ENCODE measurements around the gene TCF12. TPM values are rescaled to one million over a fixed set of nuclear protein-coding genes. Genes with fewer than 3 reads are reported as not detected.
A peak's percentile ranks its signal among the peaks of the same experiment; 100 is the strongest.

The TCF12 gene
- polyA plus RNA-seq, 1 donor: 69.4 TPM

DNA sequence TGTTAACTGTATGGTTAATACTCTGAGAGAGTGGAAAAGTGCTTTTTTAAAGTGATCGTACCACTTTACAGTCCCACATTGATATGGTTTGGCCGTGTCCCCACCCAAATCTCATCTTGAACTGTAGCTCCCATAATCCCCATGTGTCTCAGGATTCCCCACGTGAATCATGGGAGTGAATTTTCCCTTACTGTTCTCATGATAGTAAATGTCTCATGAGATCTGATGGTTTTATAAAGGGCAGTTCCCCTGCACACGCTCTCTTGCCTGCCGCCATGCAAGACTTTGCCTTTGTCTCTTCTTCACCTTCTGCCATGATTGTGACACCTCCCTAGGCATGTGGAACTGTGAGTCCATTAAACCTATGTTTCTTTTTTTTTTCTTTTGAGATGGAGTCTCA is 109.2 kb downstream of the TCF12 start:
- Histone ChIP-seq H3K27ac (ENCODE audit: low read length) (no peak overlapping the region), H3K27me3 (ENCODE audit: control insufficient read depth, insufficient read depth, low read length) (no peaks in the 10 kb centered on the region), H3K4me3 (ENCODE audit: low read length) (no peak overlapping the region), H3K4me1 (ENCODE audit: control insufficient read depth, insufficient read depth, low read length) (no peaks in the 10 kb centered on the region), H3K9me3 (ENCODE audit: control insufficient read depth, low read depth, low read length) (no peaks in the 10 kb centered on the region), H3K36me3 (ENCODE audit: control insufficient read depth, insufficient read depth, low read length) (no peaks in the 10 kb centered on the region)
- DNase-seq: no peak
- WGBS (ENCODE audit: insufficient coverage, low lambda C conversion rate): 100% methylated on average over 1 of the region's 5 CpGs

DNA sequence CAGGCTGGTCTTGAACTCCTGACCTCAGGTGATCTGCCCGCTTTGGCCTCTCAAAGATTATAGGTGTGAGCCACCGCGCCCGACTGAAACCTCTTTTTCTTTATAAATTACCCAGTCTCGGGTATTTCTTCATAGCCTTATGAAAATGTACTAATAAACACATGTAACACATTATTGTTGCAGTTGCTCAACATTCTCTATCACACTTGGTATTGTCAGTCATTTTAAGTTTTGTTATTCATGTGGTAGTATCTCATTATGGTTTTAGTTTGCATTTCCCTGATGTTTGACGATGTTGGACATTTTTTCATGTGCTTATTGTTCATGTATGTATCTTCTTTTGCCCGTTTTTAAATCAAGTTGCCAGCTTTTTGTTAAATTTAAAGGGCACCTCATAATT is 109.7 kb downstream of the TCF12 start:
- 89% methylated on average over 1 of the region's 7 CpGs for WGBS (ENCODE audit: insufficient coverage, low lambda C conversion rate)
- H3K27me3 ChIP-seq (ENCODE audit: control insufficient read depth, insufficient read depth, low read length): no peaks in the 10 kb centered on the region
- no peak overlapping the region for H3K4me3 ChIP-seq (ENCODE audit: low read length)
- H3K9me3 ChIP-seq (ENCODE audit: control insufficient read depth, low read depth, low read length): no peaks in the 10 kb centered on the region
- no peak overlapping the region for H3K27ac ChIP-seq (ENCODE audit: low read length)
- H3K4me1 ChIP-seq (ENCODE audit: control insufficient read depth, insufficient read depth, low read length): no peaks in the 10 kb centered on the region
- no peaks in the 10 kb centered on the region for H3K36me3 ChIP-seq (ENCODE audit: control insufficient read depth, insufficient read depth, low read length)
- no peak for DNase-seq

- DNase-seq: no peak
- Histone ChIP-seq H3K36me3 (ENCODE audit: control insufficient read depth, insufficient read depth, low read length) (no peaks in the 10 kb centered on the region), H3K4me1 (ENCODE audit: control insufficient read depth, insufficient read depth, low read length) (no peaks in the 10 kb centered on the region), H3K27me3 (ENCODE audit: control insufficient read depth, insufficient read depth, low read length) (no peaks in the 10 kb centered on the region), H3K4me3 (ENCODE audit: low read length) (no peak overlapping the region), H3K27ac (ENCODE audit: low read length) (no peak overlapping the region), H3K9me3 (ENCODE audit: control insufficient read depth, low read depth, low read length) (no peaks in the 10 kb centered on the region)
- WGBS (ENCODE audit: insufficient coverage, low lambda C conversion rate): 100% methylated on average over 1 of the region's 3 CpGs
Measured at GRCh38 chr15:57030011-57030410, 111.6 kb downstream of the TCF12 start.

DNA sequence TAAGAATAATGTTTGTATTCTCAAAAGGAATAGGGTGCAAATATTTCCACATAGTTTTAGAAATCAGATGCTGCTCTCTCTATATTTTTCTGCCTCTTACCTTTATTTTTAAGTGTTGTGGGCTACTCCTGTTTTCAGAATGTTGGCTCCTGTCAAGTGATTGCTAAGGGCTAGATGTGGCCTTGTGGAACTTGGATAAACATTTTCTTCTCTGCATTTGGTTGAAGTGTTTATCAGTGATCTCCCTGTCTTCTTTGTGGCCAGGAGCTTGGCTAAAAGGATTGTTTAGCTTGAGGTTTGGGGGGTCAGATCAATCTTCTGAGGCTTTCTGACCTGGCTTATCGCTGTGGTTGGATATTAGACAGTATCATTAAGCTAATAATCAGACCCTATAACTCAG is 112.6 kb downstream of the TCF12 start:
- DNase-seq: no peak
- no peaks in the 10 kb centered on the region for H3K4me1 ChIP-seq (ENCODE audit: control insufficient read depth, insufficient read depth, low read length)
- H3K27me3 ChIP-seq (ENCODE audit: control insufficient read depth, insufficient read depth, low read length): no peaks in the 10 kb centered on the region
- H3K4me3 ChIP-seq (ENCODE audit: low read length): no peak overlapping the region
- H3K36me3 ChIP-seq (ENCODE audit: control insufficient read depth, insufficient read depth, low read length): no peaks in the 10 kb centered on the region
- H3K27ac ChIP-seq (ENCODE audit: low read length): no peak overlapping the region
- WGBS (ENCODE audit: insufficient coverage, low lambda C conversion rate): no CpG with 5 or more reads among the region's 1 CpG
- no peaks in the 10 kb centered on the region for H3K9me3 ChIP-seq (ENCODE audit: control insufficient read depth, low read depth, low read length)

DNA sequence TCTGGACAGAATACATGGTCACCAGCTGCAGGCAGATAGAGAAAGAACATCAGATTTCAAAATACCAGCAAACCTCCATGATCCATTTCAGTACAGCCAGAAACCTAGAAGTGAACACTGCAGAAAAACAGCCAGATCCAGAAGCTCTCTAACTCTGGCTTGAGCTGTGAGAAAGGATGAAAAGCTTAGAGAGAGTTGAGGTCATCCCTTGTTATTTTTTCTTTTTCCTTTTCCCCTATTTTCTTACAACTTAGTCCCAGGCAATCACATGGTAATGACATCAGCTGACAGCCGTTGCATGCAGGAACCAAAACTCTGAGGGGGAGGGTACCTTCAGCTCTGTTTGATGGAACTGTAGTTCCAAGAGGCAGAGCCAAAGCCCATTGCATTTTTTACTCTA is 113.2 kb downstream of the TCF12 start:
- H3K4me3 ChIP-seq (ENCODE audit: low read length): no peak overlapping the region
- no CpG with 5 or more reads among the region's 1 CpG for WGBS (ENCODE audit: insufficient coverage, low lambda C conversion rate)
- H3K27ac ChIP-seq (ENCODE audit: low read length): no peak overlapping the region
- no peaks in the 10 kb centered on the region for H3K36me3 ChIP-seq (ENCODE audit: control insufficient read depth, insufficient read depth, low read length)
- no peaks in the 10 kb centered on the region for H3K4me1 ChIP-seq (ENCODE audit: control insufficient read depth, insufficient read depth, low read length)
- DNase-seq: peak in 1 of 2 donors; percentile 35
- H3K9me3 ChIP-seq (ENCODE audit: control insufficient read depth, low read depth, low read length): no peaks in the 10 kb centered on the region
- no peaks in the 10 kb centered on the region for H3K27me3 ChIP-seq (ENCODE audit: control insufficient read depth, insufficient read depth, low read length)

DNA sequence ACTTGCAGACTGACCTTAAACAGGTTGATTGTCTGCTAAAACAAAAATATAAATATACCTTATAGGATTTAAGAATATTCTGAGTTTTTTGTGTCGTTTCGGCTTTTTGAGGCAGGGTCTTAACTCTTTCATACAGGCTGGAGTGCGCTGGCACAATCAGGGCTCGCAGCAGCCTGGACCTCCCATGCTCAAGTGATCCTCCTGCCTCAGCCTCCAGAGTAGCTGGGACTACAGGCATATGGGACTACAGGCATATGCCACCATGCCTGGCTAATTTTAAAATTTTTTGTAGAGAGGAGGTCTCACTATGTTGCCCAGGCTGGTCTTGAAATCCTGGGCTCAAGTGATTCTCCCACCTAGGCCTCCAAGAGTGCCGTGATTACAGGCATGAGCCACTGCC is 113.9 kb downstream of the TCF12 start:
- Histone ChIP-seq H3K36me3 (ENCODE audit: control insufficient read depth, insufficient read depth, low read length) (no peaks in the 10 kb centered on the region), H3K27me3 (ENCODE audit: control insufficient read depth, insufficient read depth, low read length) (no peaks in the 10 kb centered on the region), H3K27ac (ENCODE audit: low read length) (no peak overlapping the region), H3K4me3 (ENCODE audit: low read length) (no peak overlapping the region), H3K9me3 (ENCODE audit: control insufficient read depth, low read depth, low read length) (no peaks in the 10 kb centered on the region), H3K4me1 (ENCODE audit: control insufficient read depth, insufficient read depth, low read length) (no peaks in the 10 kb centered on the region)
- no CpG with 5 or more reads among the region's 5 CpGs for WGBS (ENCODE audit: insufficient coverage, low lambda C conversion rate)
- DNase-seq: no peak

DNA sequence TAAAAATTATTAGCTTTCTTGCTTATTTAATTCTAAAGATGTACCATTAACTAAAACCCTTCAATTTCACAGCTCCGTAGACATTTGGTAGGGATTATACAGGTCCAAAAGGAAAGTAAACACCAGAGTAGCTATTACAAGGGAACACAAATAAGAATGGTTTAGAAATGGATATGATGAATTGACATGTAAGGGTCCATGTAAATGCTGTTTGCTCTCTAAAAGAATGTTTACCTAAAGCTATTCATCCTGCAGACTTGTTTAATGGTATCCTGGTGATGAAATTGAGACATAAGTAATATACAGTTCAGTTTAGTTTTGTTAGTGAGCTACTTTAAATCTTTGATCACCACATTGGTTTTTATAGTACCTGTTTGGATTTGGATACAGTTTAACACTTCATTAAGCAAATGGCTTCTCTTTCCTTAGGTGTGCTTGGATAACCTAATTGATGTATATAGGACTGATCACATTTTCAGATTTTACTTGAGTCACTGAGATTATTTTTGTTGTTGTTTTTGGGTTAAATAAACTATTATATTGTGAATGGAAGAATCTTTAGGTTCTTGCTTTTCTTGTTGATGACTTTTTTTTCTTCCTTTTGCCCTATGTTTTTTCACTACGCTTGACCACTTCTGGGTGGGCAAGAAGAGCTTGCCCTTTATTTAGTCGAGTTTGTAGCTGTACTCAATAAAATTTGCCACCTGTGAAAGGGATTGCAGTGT is 115.4 kb downstream of the TCF12 start:
- Histone ChIP-seq H3K9me3 (ENCODE audit: control insufficient read depth, low read depth, low read length) (no peaks in the 10 kb centered on the region), H3K4me3 (ENCODE audit: low read length) (no peak overlapping the region), H3K27ac (ENCODE audit: low read length) (no peak overlapping the region), H3K4me1 (ENCODE audit: control insufficient read depth, insufficient read depth, low read length) (no peaks in the 10 kb centered on the region), H3K36me3 (ENCODE audit: control insufficient read depth, insufficient read depth, low read length) (no peaks in the 10 kb centered on the region), H3K27me3 (ENCODE audit: control insufficient read depth, insufficient read depth, low read length) (no peaks in the 10 kb centered on the region)
- no peak for DNase-seq
- WGBS (ENCODE audit: insufficient coverage, low lambda C conversion rate): 80% methylated on average over 2 of the region's 3 CpGs

- H3K4me3 ChIP-seq (ENCODE audit: low read length): no peak overlapping the region
Measured at GRCh38 chr15:57034613-57035012, 116.2 kb downstream of the TCF12 start.

DNA sequence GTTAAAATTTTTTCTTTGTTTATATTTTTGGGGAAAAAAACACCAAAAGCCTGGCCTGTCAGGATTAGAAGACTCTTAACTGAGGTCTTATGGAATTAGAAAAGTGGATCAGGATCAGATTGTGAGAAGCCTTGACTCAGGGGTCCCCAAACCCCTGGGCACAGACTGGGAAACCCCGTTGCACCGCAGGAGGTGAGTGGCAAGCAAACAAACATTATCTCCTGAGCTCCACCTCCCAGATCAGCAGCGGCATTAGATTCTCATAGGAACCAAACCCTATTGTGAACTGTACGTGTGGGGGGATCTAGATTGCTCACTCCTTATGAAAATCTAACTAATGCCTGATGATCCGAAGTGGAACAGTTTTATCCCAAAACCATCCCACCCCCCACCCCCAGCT is 117.2 kb downstream of the TCF12 start:
- WGBS (ENCODE audit: insufficient coverage, low lambda C conversion rate): no CpG with 5 or more reads among the region's 5 CpGs
- Histone ChIP-seq H3K27ac (ENCODE audit: low read length) (no peak overlapping the region), H3K27me3 (ENCODE audit: control insufficient read depth, insufficient read depth, low read length) (no peaks in the 10 kb centered on the region), H3K36me3 (ENCODE audit: control insufficient read depth, insufficient read depth, low read length) (no peaks in the 10 kb centered on the region), H3K9me3 (ENCODE audit: control insufficient read depth, low read depth, low read length) (no peaks in the 10 kb centered on the region), H3K4me1 (ENCODE audit: control insufficient read depth, insufficient read depth, low read length) (no peaks in the 10 kb centered on the region), H3K4me3 (ENCODE audit: low read length) (no peak overlapping the region)
- no peak for DNase-seq

More at GRCh38 chr15:57034613-57035012, 116.2 kb downstream of the TCF12 start:
- no peak for DNase-seq
- H3K27me3 ChIP-seq (ENCODE audit: control insufficient read depth, insufficient read depth, low read length): no peaks in the 10 kb centered on the region
- no CpG with 5 or more reads among the region's 1 CpG for WGBS (ENCODE audit: insufficient coverage, low lambda C conversion rate)
- H3K27ac ChIP-seq (ENCODE audit: low read length): no peak overlapping the region
- H3K4me1 ChIP-seq (ENCODE audit: control insufficient read depth, insufficient read depth, low read length): no peaks in the 10 kb centered on the region
- no peaks in the 10 kb centered on the region for H3K36me3 ChIP-seq (ENCODE audit: control insufficient read depth, insufficient read depth, low read length)
- H3K9me3 ChIP-seq (ENCODE audit: control insufficient read depth, low read depth, low read length): no peaks in the 10 kb centered on the region

DNA sequence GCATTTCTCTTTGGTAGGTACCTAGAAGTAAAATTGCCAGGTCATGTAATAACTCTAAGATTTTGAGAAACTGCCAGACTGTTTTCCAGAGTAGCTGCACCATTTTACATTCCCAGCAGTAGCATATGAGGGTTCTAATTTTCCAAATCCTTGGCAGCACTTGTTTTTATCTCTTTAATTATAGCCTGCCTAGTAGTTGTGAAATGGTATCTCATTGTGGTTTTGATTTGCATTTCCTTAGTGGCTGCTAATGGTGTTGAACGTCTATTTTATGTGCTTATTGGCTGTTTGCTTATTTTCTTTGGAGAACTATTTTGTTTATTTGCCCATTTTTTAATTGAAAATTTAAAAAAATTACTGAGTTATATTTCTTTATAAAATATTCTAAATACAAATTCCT is 117.9 kb downstream of the TCF12 start:
- DNase-seq: no peak
- Histone ChIP-seq H3K27ac (ENCODE audit: low read length) (no peak overlapping the region), H3K36me3 (ENCODE audit: control insufficient read depth, insufficient read depth, low read length) (no peaks in the 10 kb centered on the region), H3K4me3 (ENCODE audit: low read length) (no peak overlapping the region), H3K27me3 (ENCODE audit: control insufficient read depth, insufficient read depth, low read length) (no peaks in the 10 kb centered on the region), H3K4me1 (ENCODE audit: control insufficient read depth, insufficient read depth, low read length) (no peaks in the 10 kb centered on the region), H3K9me3 (ENCODE audit: control insufficient read depth, low read depth, low read length) (no peaks in the 10 kb centered on the region)
- 80% methylated on average over 1 of the region's 1 CpG for WGBS (ENCODE audit: insufficient coverage, low lambda C conversion rate)

GRCh38 chr15:57037548-57037947 is 119.1 kb downstream of the TCF12 start:
- DNase-seq: no peak
- no peaks in the 10 kb centered on the region for H3K4me1 ChIP-seq (ENCODE audit: control insufficient read depth, insufficient read depth, low read length)
- no peaks in the 10 kb centered on the region for H3K36me3 ChIP-seq (ENCODE audit: control insufficient read depth, insufficient read depth, low read length)
- H3K4me3 ChIP-seq (ENCODE audit: low read length): no peak overlapping the region
- H3K9me3 ChIP-seq (ENCODE audit: control insufficient read depth, low read depth, low read length): no peaks in the 10 kb centered on the region
- 97% methylated on average over 4 of the region's 5 CpGs for WGBS (ENCODE audit: insufficient coverage, low lambda C conversion rate)
- H3K27ac ChIP-seq (ENCODE audit: low read length): no peak overlapping the region
- no peaks in the 10 kb centered on the region for H3K27me3 ChIP-seq (ENCODE audit: control insufficient read depth, insufficient read depth, low read length)

Data from large intestine (tissue), 3 donors.